Measurements from ENCODE around the gene CENPM.
"Not testable (repeated sequence)": the region's sequence is repeated elsewhere in the genome, so short reads cannot be mapped to it uniquely, and the experiment has no call there.

The CENPM gene

DNA sequence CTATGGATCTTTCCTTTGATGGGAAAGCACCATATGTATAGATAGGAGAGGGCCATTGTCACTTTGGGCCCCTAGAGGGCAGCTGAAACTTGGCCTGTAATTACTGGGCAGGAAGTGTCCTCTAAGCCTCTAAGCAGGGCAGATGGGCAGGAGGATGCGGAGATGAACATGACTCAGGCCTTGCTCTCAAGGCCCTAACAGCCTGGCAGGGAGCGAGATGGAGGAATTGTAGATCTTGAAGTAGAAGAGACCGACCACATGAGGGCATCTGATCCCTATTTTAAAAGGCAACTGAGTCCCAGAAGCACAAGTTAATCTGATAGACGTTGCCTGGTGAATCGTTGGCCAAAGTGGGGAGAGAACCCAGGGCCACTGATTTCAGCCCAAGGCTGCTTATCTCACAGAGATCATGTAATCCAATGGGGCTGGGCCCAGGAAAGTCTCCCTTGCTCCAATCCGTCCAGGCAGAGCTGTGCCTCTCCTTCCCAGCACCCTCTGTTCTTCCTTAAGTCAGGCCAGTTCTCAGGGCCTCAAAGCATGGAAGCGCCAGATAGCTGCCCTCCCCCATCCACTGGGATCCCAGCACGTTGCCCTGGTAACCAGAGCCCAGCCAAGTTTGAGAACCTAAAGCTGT is 19.8 kb upstream of the CENPM start:
- H3K9me3 ChIP-seq (ENCODE audit: control insufficient read depth in 1 of 2, low read length in 2 of 2): no peaks in the 10 kb centered on the region
- H3K36me3 ChIP-seq (ENCODE audit: control insufficient read depth in 1 of 2, insufficient read depth in 2 of 2, low read length in 2 of 2): no peaks in the 10 kb centered on the region
- no peaks in the 10 kb centered on the region for H3K27me3 ChIP-seq (ENCODE audit: control insufficient read depth in 1 of 2, insufficient read depth in 2 of 2, low read length in 2 of 2)
- no peaks in the 10 kb centered on the region for H3K4me1 ChIP-seq (ENCODE audit: control insufficient read depth in 1 of 2, insufficient read depth in 2 of 2, low read length in 2 of 2)
- H3K4me3 ChIP-seq (ENCODE audit: low read depth in 1 of 2, low read length in 2 of 2): no peak overlapping the region
- H3K9ac ChIP-seq (ENCODE audit: low read depth in 1 of 2, low read length in 2 of 2): no peak overlapping the region
- no peak overlapping the region for H3K27ac ChIP-seq (ENCODE audit: low read depth, low read length)

- Histone ChIP-seq H3K4me1 (ENCODE audit: control insufficient read depth in 1 of 2, insufficient read depth in 2 of 2, low read length in 2 of 2) (no peaks in the 10 kb centered on the region), H3K9me3 (ENCODE audit: control insufficient read depth in 1 of 2, low read length in 2 of 2) (no peaks in the 10 kb centered on the region), H3K27ac (ENCODE audit: low read depth, low read length) (no peak overlapping the region), H3K9ac (ENCODE audit: low read depth in 1 of 2, low read length in 2 of 2) (no peak overlapping the region), H3K4me3 (ENCODE audit: low read depth in 1 of 2, low read length in 2 of 2) (no peak overlapping the region), H3K36me3 (ENCODE audit: control insufficient read depth in 1 of 2, insufficient read depth in 2 of 2, low read length in 2 of 2) (no peaks in the 10 kb centered on the region), H3K27me3 (ENCODE audit: control insufficient read depth in 1 of 2, insufficient read depth in 2 of 2, low read length in 2 of 2) (no peaks in the 10 kb centered on the region)
Observed at GRCh38 chr22:41966225-41966606, 19.3 kb upstream of the CENPM start.

GRCh38 chr22:41964112-41964491 is 17.1 kb upstream of the CENPM start:
- Histone ChIP-seq H3K36me3 (ENCODE audit: control insufficient read depth in 1 of 2, insufficient read depth in 2 of 2, low read length in 2 of 2) (no peaks in the 10 kb centered on the region), H3K4me3 (ENCODE audit: low read depth in 1 of 2, low read length in 2 of 2) (no peak overlapping the region), H3K4me1 (ENCODE audit: control insufficient read depth in 1 of 2, insufficient read depth in 2 of 2, low read length in 2 of 2) (no peaks in the 10 kb centered on the region), H3K27me3 (ENCODE audit: control insufficient read depth in 1 of 2, insufficient read depth in 2 of 2, low read length in 2 of 2) (no peaks in the 10 kb centered on the region), H3K9me3 (ENCODE audit: control insufficient read depth in 1 of 2, low read length in 2 of 2) (no peaks in the 10 kb centered on the region), H3K27ac (ENCODE audit: low read depth, low read length) (no peak overlapping the region), H3K9ac (ENCODE audit: low read depth in 1 of 2, low read length in 2 of 2) (no peak overlapping the region)

- Histone ChIP-seq H3K9ac (ENCODE audit: low read depth in 1 of 2, low read length in 2 of 2) (no peak overlapping the region), H3K27ac (ENCODE audit: low read depth, low read length) (no peak overlapping the region), H3K27me3 (ENCODE audit: control insufficient read depth in 1 of 2, insufficient read depth in 2 of 2, low read length in 2 of 2) (no peaks in the 10 kb centered on the region), H3K4me3 (ENCODE audit: low read depth in 1 of 2, low read length in 2 of 2) (no peak overlapping the region), H3K36me3 (ENCODE audit: control insufficient read depth in 1 of 2, insufficient read depth in 2 of 2, low read length in 2 of 2) (no peaks in the 10 kb centered on the region), H3K4me1 (ENCODE audit: control insufficient read depth in 1 of 2, insufficient read depth in 2 of 2, low read length in 2 of 2) (no peaks in the 10 kb centered on the region), H3K9me3 (ENCODE audit: control insufficient read depth in 1 of 2, low read length in 2 of 2) (no peaks in the 10 kb centered on the region)
Observed at GRCh38 chr22:41963453-41964111, 16.6 kb upstream of the CENPM start.

DNA sequence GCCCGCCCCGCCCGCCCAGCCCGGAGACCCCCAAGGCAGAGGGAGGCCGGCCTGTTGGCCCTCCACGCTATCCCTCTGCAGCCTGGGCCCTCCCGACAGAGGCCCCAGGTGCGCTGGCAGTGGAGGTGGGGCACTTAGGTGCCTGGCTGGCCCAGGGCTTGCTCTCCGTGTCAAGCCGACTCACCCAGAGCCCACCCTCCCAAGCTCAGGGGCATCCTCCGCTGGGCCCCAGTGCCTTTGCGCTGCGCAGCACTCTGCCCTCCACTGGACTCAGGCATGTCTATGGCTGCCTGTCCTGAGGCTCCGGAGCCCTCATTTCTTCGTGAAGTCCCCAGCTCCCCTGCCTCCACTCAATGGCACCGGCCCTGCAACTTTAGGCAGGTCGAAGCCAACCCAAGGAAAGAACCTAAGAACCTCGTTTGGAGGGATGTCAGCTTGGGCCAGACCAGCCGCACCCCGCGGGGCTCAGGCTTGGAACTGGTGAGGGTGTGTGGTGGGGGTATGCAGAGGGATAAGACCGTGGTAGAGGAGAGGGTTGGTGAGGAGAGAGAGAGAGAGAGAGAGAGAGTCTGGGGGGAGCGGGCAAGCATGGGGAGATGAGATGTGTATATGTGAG is 11.1 kb upstream of the CENPM start:
- Histone ChIP-seq H3K27me3 (ENCODE audit: control insufficient read depth in 1 of 2, insufficient read depth in 2 of 2, low read length in 2 of 2) (no peaks in the 10 kb centered on the region), H3K9me3 (ENCODE audit: control insufficient read depth in 1 of 2, low read length in 2 of 2) (no peaks in the 10 kb centered on the region), H3K27ac (ENCODE audit: low read depth, low read length) (no peak overlapping the region), H3K9ac (ENCODE audit: low read depth in 1 of 2, low read length in 2 of 2) (no peak overlapping the region), H3K4me3 (ENCODE audit: low read depth in 1 of 2, low read length in 2 of 2) (no peak overlapping the region), H3K4me1 (ENCODE audit: control insufficient read depth in 1 of 2, insufficient read depth in 2 of 2, low read length in 2 of 2) (peaks cover 0 to 2% of the 10 kb centered on the region in 2 donors), H3K36me3 (ENCODE audit: control insufficient read depth in 1 of 2, insufficient read depth in 2 of 2, low read length in 2 of 2) (no peaks in the 10 kb centered on the region)

DNA sequence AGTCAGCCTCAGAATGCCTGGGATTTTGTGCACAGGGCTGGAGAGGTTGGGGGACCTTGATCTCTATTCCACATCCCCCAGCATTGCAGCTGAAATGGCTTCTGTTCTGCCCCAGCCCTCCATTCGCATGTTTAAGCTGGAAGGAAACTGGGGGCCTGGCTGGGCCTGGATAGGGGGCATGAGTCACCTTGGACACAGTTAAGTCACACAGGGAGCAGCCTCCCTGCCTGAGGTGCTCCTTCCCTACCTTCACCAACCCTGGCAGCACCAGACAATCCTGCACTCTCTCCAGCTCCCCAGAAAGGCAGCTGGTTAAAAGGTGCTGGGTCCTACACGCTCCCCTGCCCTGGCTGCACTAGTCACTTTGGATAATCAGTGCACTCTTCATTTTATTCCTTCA is 5.8 kb upstream of the CENPM start:
- Histone ChIP-seq H3K36me3 (ENCODE audit: control insufficient read depth in 1 of 2, insufficient read depth in 2 of 2, low read length in 2 of 2) (no peaks in the 10 kb centered on the region), H3K4me3 (ENCODE audit: low read depth in 1 of 2, low read length in 2 of 2) (no peak overlapping the region), H3K27me3 (ENCODE audit: control insufficient read depth in 1 of 2, insufficient read depth in 2 of 2, low read length in 2 of 2) (no peaks in the 10 kb centered on the region), H3K9ac (ENCODE audit: low read depth in 1 of 2, low read length in 2 of 2) (no peak overlapping the region), H3K27ac (ENCODE audit: low read depth, low read length) (no peak overlapping the region), H3K4me1 (ENCODE audit: control insufficient read depth in 1 of 2, insufficient read depth in 2 of 2, low read length in 2 of 2) (no peaks in the 10 kb centered on the region), H3K9me3 (ENCODE audit: control insufficient read depth in 1 of 2, low read length in 2 of 2) (no peaks in the 10 kb centered on the region)

DNA sequence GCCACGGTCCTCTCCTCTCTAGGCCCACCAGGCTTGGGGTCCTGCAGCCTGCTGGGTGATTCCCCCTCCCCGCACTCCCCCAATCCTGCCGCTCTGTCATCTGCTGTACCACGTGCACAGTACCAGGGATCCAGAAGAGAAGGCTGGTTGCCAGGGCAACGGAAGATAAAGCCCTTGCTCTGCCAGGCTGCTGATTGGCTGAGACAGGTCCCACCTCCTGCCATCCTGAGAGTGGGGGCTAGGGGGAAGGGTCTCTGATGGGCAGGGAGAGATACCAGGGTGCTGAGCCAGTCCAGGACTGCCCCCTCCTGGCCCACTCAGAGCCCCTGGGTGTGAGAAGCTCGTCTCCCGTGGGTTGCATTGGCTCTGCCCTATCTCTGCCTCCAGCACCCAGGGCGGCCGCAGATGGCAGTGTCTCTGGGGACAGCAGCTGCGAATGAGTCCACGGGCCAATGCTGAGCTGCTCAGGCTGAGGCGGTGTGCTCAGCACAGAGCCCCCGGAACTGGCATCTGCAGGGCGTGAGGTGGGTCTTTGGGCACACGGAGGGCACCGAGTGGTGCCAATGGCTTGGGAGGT is 5.0 kb upstream of the CENPM start, which contains the start of gene SMIM45:
SMIM45 (plus strand) TSS at position 253 of the 577 bp plus-strand sequence.
- no peak within 1 kb of the TSS for H3K27ac ChIP-seq (ENCODE audit: low read depth, low read length)
- no peaks in the 10 kb centered on the region for H3K9me3 ChIP-seq (ENCODE audit: control insufficient read depth in 1 of 2, low read length in 2 of 2)
- H3K9ac ChIP-seq (ENCODE audit: low read depth in 1 of 2, low read length in 2 of 2): no peak within 1 kb of the TSS
- H3K36me3 ChIP-seq (ENCODE audit: control insufficient read depth in 1 of 2, insufficient read depth in 2 of 2, low read length in 2 of 2): no peaks in the 10 kb centered on the region
- H3K4me1 ChIP-seq (ENCODE audit: control insufficient read depth in 1 of 2, insufficient read depth in 2 of 2, low read length in 2 of 2): peaks cover 0 to 4% of the 10 kb centered on the region in 2 donors
- no peak within 1 kb of the TSS for H3K4me3 ChIP-seq (ENCODE audit: low read depth in 1 of 2, low read length in 2 of 2)
- H3K27me3 ChIP-seq (ENCODE audit: control insufficient read depth in 1 of 2, insufficient read depth in 2 of 2, low read length in 2 of 2): no peaks in the 10 kb centered on the region

DNA sequence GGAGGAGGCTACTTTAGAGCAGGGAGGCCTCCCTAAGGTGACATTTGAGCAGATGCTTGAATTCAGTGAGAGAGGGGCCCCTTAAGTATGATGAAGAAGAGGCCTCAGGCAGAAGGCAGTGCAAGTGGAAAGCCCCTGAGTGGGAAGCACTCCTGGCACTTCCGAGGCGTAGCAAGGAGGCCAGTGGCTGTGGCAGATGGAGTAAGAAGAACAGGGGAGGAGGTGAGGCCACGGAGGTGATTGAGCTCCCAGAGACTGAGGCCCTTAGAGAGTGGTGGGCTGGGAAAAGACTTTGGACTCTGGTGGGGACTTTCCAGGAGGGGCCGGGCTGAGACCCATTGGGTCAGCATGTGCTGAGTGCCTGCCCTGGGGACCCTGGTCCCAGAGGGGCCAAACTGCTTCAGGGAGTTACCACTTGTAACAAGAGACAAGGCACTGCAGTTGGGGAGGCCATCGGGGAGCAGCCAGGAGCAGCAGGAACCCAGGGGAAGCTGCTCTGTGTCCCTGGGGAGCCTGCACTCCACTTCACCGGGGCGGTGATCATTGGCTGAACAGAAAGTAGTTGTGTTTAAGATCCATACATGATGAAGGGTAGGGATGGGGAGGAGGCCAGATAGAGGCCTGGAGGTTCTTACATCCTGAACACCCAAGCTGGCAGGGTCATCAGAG is 2.5 kb upstream of the CENPM start:
- Histone ChIP-seq H3K36me3 (ENCODE audit: control insufficient read depth in 1 of 2, insufficient read depth in 2 of 2, low read length in 2 of 2) (no peaks in the 10 kb centered on the region), H3K4me3 (ENCODE audit: low read depth in 1 of 2, low read length in 2 of 2) (no peak overlapping the region), H3K9me3 (ENCODE audit: control insufficient read depth in 1 of 2, low read length in 2 of 2) (no peaks in the 10 kb centered on the region), H3K27me3 (ENCODE audit: control insufficient read depth in 1 of 2, insufficient read depth in 2 of 2, low read length in 2 of 2) (no peaks in the 10 kb centered on the region), H3K9ac (ENCODE audit: low read depth in 1 of 2, low read length in 2 of 2) (no peak overlapping the region), H3K27ac (ENCODE audit: low read depth, low read length) (no peak overlapping the region), H3K4me1 (ENCODE audit: control insufficient read depth in 1 of 2, insufficient read depth in 2 of 2, low read length in 2 of 2) (peaks cover 10 to 15% of the 10 kb centered on the region in 2 donors)

DNA sequence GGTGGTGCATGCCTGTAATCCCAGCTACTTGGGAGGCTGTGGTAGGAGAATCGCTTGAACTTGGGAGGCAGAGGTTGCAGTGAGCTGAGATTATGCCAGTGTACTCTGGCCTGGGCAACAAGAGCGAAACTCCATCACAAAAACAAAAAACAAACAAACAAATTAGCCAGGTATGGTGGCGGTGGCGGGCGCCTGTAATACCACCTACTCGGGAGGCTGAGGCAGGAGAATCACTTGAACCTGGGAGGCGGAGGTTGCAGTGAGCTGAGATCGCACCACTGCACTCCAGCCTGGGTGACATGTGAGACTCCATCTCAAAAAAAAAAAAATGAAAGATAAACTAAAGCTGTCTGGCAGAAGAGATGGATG is 2.0 kb upstream of the CENPM start:
- H3K4me3 ChIP-seq (ENCODE audit: low read depth in 1 of 2, low read length in 2 of 2); H3K36me3 ChIP-seq (ENCODE audit: control insufficient read depth in 1 of 2, insufficient read depth in 2 of 2, low read length in 2 of 2); H3K27me3 ChIP-seq (ENCODE audit: control insufficient read depth in 1 of 2, insufficient read depth in 2 of 2, low read length in 2 of 2); H3K9me3 ChIP-seq (ENCODE audit: control insufficient read depth in 1 of 2, low read length in 2 of 2); H3K9ac ChIP-seq (ENCODE audit: low read depth in 1 of 2, low read length in 2 of 2); H3K27ac ChIP-seq (ENCODE audit: low read depth, low read length): not testable (repeated sequence)
- H3K4me1 ChIP-seq (ENCODE audit: control insufficient read depth in 1 of 2, insufficient read depth in 2 of 2, low read length in 2 of 2): peaks cover 12 to 15% of the 10 kb centered on the region in 2 donors

GRCh38 chr22:41948142-41948541 is 1.2 kb upstream of the CENPM start:
- Histone ChIP-seq H3K4me1 (ENCODE audit: control insufficient read depth in 1 of 2, insufficient read depth in 2 of 2, low read length in 2 of 2) (peaks cover 15 to 18% of the 10 kb centered on the region in 2 donors), H3K36me3 (ENCODE audit: control insufficient read depth in 1 of 2, insufficient read depth in 2 of 2, low read length in 2 of 2) (no peaks in the 10 kb centered on the region), H3K27ac (ENCODE audit: low read depth, low read length) (no peak overlapping the region), H3K27me3 (ENCODE audit: control insufficient read depth in 1 of 2, insufficient read depth in 2 of 2, low read length in 2 of 2) (no peaks in the 10 kb centered on the region), H3K9me3 (ENCODE audit: control insufficient read depth in 1 of 2, low read length in 2 of 2) (no peaks in the 10 kb centered on the region), H3K4me3 (ENCODE audit: low read depth in 1 of 2, low read length in 2 of 2) (no peak overlapping the region), H3K9ac (ENCODE audit: low read depth in 1 of 2, low read length in 2 of 2) (no peak overlapping the region)
